HG03045 (cell line): Measurements from ENCODE around the gene FSHB.
"Not testable (repeated sequence)": the region's sequence is repeated elsewhere in the genome, so short reads cannot be mapped to it uniquely, and the experiment has no call there.

Experiments
- ATAC-seq: cut with Tn5 transposase; IDR thresholded peaks from one replicate; pipeline ENCODE4 v1.9.1; 2021; ENCODE audit warnings: mild to moderate bottlenecking, moderate library complexity; ENCODE audit not compliant: unreplicated experiment

The FSHB gene

GRCh38 chr11:30261821-30262220 lies 31.0 kb downstream of the FSHB start:
- ATAC-seq: no peak

- not testable (repeated sequence) for ATAC-seq
Measured at GRCh38 chr11:30268638-30269037, 37.8 kb downstream of the FSHB start.

GRCh38 chr11:30270671-30271070 lies 39.9 kb downstream of the FSHB start:
- no peak for ATAC-seq

- ATAC-seq: no peak
Measured at GRCh38 chr11:30277176-30277575, 46.4 kb downstream of the FSHB start.

- no peak for ATAC-seq
Measured at GRCh38 chr11:30279796-30280195, 49.0 kb downstream of the FSHB start.

GRCh38 chr11:30281476-30282288 lies 50.9 kb downstream of the FSHB start:
- ATAC-seq: no peak

- ATAC-seq: no peak
Measured at GRCh38 chr11:30282289-30282631, 51.4 kb downstream of the FSHB start.
